NCI-H146 treated with DMSO at 0.1 percent for 48 hours (cell line): ENCODE data around the gene KLRF2.

ENCODE experiments used
- DNase-seq: peaks from one replicate; lab custom pipeline; 2025; ENCODE audit not compliant: unreplicated experiment; lab: John Stamatoyannopoulos, UW

KLRF2 gene

DNA sequence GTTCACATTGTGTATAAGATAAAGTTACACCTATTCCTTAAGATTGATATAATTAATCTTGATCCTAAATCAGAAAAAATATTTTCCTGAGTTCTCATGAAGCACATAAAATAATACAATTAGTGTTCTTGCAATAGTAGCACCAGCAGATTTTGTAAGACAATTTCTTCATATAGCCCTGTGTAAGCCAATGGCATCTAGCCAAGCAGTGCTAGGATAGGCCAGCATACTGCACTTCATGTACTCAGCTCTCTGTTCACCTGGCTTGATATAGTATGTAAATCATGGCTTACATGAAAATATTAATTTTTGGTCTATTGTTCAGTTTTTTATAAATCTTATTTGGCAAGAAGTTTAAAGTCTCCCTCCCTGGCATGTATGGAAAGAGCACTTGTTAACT, 1.9 kb downstream of the KLRF2 start:
- DNase-seq, result no peak

GRCh38 chr12:9888665-9889273, 7.5 kb downstream of the KLRF2 start:
- no peak for DNase-seq

- no peak for DNase-seq
These were observed 14.1 kb downstream of the KLRF2 start for GRCh38 chr12:9895215-9895971.

DNA sequence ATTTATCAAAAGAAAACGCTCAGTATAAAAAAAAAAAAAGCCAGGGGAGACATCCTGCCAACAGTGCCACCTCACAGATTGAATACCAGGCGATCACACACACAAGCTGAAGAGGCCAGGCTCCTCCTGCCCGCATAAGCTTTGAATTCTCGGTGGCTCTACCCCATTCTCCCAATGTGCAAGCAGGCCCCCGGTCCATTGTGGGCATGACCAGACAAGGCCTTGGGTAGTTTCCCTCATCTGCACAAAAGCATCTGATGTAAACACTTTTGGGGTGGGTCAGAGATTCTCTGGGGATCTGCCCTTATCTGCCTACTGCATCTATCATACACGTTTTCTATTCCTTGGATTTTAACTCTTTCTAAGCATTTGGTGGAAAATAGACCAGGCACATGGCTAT, 16.2 kb downstream of the KLRF2 start:
- no peak for DNase-seq

DNA sequence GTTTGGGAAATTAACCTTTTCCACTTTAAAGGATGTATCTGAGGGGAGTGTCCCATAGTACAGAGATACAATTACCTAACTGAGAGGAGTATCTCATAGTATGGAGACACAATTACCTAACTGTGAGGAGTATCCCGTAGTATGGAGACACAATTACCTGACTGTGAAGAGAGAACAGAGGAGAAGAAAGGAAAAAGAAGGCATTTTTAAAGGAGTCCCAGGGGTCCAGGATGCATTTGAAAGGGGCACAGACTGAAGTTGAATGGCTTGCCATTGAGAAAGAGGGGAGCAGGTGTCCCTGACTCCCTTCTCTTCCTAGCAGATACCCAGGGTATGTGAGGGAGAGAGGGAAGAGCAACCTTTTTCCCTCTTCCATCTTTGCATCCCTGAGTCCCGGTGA, 17.9 kb downstream of the KLRF2 start:
- no peak for DNase-seq

DNA sequence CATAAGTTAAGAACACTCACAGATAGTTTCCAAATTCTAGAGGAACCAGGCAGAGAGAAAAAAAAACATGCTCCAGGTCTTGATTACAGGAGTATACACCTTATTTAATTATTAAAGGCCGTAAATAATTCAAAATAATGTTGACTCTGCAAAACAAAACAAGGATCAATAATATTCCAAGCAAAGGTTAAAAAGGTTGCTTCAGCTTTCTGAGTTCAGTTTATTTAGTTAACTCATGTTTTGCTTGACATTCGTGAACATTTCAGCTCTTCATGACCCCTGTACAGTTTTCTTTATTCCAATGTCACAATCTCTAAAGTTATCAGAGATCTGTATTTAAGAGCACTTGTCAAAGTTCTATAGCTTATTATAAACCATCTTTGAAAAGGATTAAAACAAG, 19.6 kb downstream of the KLRF2 start:
- DNase-seq, result no peak

DNA sequence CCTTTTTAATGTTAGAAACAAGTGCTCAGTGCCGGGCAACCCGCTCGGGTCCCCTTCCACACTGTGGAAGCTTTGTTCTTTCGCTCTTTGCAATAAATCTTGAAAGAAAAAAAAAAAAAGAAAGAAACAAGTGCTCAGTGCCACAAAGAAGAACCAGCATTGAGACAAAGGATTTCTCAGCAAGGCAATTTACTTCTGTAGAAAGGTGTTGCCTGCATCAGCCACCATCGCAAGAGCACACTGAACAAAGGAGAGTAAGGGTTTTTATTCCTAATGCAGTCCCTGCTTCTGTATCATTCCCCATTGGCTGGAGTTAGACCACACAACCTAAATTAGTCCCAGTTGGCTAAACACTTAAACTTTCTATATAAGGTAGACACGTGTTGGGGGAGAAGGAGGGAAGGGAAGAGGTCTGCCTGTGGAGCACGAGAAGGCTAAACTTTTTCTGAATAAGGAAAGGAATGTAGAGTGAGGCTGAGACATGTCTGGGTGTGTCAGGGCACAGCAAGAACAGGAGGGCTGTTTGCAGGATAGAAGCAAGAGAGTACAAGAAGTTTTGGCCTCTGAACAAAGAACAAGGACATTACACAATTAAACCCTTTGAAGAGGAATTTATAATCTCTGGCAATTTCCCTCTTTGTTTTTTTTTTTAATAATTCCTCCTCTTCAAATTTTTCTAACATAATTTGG, 21.4 kb downstream of the KLRF2 start:
- no peak for DNase-seq

DNA sequence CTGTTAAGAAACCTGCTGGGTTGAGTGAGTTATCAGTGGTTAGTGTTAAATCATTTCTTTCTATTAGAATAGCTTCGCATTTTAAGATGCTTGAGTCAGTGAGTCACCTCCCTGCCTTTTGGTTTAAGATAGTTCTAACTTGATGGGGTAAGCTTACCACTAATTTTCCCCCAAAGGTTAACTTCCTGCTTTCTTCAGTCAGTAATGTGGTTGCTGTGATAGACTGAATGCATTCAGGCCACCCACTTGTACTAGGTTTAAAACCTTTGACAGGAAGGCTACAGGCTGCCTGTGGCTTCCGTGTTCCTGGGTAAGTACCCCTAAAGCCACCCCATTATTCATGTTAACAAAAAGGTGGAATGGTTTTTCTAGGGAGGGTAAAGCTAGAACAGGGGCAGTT, 25.6 kb downstream of the KLRF2 start:
- no peak for DNase-seq

DNA sequence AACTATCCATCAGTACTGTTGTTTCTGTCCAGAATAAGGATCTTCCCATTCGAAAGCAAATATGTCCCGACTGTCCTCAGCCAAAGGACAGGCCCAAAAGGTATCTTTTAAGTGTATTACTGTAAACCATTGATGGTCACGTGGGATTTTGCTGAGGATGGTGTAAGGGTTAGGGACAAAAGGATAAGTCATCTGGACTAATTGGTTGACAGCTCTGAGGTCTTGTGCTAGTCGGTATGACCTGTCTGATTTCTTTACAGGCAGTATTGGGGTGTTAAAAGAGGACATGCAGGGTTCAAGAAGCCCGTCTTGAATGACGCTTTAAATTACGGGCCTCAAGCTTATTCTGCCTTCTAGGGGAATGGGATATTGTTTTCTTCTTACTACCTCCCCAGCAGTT, 26.5 kb downstream of the KLRF2 start:
- no peak for DNase-seq

- DNase-seq, result no peak
These were observed 27.1 kb downstream of the KLRF2 start for GRCh38 chr12:9908350-9908749.

- no peak for DNase-seq
These were observed 28.4 kb downstream of the KLRF2 start for GRCh38 chr12:9909724-9910123.

DNA sequence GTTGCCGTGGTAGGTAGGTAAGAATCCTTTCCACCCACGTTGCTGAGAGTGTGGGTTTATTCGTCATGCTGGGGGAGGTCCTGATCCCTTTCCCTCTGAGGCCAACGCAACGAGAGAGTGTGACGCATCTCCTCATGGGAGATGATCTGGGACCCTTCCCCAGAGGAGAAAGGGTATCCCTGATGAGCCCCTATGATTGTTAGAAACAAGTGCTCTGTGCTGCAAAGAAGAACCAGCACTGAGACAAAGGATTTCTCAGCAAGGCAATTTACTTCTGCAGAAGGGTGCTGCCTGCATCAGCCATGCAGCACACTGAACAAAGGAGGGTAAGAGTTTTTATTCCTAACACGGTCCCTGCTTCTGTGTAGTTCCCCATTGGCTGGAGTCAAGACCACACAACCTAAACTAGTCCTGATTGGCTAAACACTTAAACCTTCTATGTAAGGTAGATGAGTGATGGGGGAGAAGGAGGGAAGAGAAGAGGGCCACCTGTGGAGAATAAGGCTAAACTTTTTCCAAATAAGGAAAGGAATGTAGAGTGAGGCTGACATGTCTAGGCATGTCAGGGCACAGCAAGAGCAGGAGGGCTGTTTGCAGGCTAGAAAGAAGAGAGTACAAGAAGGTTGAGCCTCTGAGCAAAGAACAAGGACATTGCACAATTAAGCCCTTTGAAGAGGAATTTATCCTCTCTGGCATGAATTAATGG, 29.6 kb downstream of the KLRF2 start:
- DNase-seq, result no peak

GRCh38 chr12:9911708-9912107, 30.4 kb downstream of the KLRF2 start:
- DNase-seq, result no peak

- DNase-seq, result no peak
These were observed 38.2 kb downstream of the KLRF2 start for GRCh38 chr12:9919443-9919842.

DNA sequence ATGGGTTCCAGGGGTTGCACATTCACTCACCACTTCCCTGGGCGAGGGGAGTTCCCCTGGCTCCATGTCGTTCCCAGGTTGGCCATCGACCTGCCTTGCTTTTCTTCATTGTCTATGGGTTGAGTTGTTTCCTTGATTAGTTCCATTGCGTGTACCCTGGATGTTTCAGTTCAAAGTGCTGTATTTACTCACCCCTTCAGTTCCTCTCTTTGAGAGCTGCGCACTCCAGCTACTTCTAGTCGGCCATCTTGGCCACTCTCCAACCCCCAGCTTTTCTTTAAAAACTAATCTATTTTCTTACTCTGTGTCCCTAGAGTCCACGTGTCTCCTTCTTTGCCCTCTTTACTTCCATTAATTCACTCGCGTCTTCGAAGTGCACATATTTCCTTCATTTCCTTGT, 39.2 kb downstream of the KLRF2 start:
- no peak for DNase-seq

DNA sequence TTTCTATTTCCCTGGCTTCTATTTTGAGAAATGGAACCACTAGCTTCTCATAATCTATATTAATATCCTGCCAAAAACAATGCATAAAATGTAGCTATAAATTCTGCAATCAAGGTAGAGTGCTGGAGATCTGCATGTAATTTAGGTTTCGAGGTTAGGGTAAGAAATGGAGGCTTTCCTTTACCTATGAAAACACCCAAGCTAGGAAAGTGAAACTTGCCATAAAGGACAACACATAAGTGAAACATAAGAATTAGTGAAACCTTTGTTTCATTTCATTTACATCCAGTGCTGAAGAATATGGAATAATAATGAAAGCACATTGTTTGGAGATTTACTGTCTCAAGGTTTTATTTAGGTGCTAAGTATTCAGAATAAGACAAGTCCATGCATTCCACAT, 41.1 kb downstream of the KLRF2 start:
- no peak for DNase-seq

GRCh38 chr12:9925705-9926393, 44.6 kb downstream of the KLRF2 start:
- no peak for DNase-seq

- DNase-seq, result no peak
These were observed 45.6 kb downstream of the KLRF2 start for GRCh38 chr12:9926876-9927275.

GRCh38 chr12:9928607-9929006, 47.3 kb downstream of the KLRF2 start:
- DNase-seq, result no peak

- no peak for DNase-seq
These were observed 50.0 kb downstream of the KLRF2 start for GRCh38 chr12:9931245-9931644.

GRCh38 chr12:9932270-9932669, 51.0 kb downstream of the KLRF2 start, which contains the start of gene CLEC2A:
Gene CLEC2A (minus strand): TSS chr12:9932370. CDS start chr12:9932329, 41 bp downstream.
- DNase-seq, result no peak
